GM12872 (cell line): Measurements from ENCODE around the gene TMEM244.

ENCODE experiments used
- CTCF ChIP-seq: IDR thresholded peaks from 3 replicates; pipeline ENCODE4 v1.5.1; 2011; ENCODE audit warnings: low read depth, mild to moderate bottlenecking, low read length, moderate library complexity; ENCODE audit not compliant: insufficient read depth

The TMEM244 gene

GRCh38 chr6:129852257-129852858 lies 8.8 kb downstream of the TMEM244 start:
- no peak for TF ChIP-seq CTCF

GRCh38 chr6:129849456-129849855 lies 11.7 kb downstream of the TMEM244 start:
- TF ChIP-seq CTCF: no peak

- no peak for TF ChIP-seq CTCF
Measured at GRCh38 chr6:129846761-129847160, 14.4 kb downstream of the TMEM244 start.

GRCh38 chr6:129845696-129846095 lies 15.4 kb downstream of the TMEM244 start:
- no peak for TF ChIP-seq CTCF

- no peak for TF ChIP-seq CTCF
Measured at GRCh38 chr6:129844118-129844891, 16.8 kb downstream of the TMEM244 start.

GRCh38 chr6:129843573-129843972 lies 17.5 kb downstream of the TMEM244 start:
- no peak for TF ChIP-seq CTCF

GRCh38 chr6:129842881-129843409 lies 18.2 kb downstream of the TMEM244 start:
- no peak for TF ChIP-seq CTCF
